ENCODE measurements around the gene CD52. TPM values are rescaled to one million over a fixed set of nuclear protein-coding genes. Genes with fewer than 3 reads are reported as not detected.

Gene CD52
- total RNA-seq, 1 experiment from 2014 or later = 2.0 TPM

GRCh38 chr1:26357121-26357602 is 39.4 kb downstream of the CD52 start:
- no TSS peak for BruUV-seq (replicated peaks)
- CTCF ChIA-PET = interaction anchor here (1.0 to 1.3 kb wide), 2 partner anchors 21 to 212 kb away, joined by 3 to 4 read pairs; no protein-coding TSS in a partner anchor
- Histone ChIP-seq H3K9me2 (ENCODE audit: insufficient read depth) (no peaks in the 10 kb centered on the region), H3K27me3 (ENCODE audit: insufficient read depth, low read length) (no peaks in the 10 kb centered on the region), H3K4me2 (ENCODE audit: low read length) (peak overlapping the region; percentile 50), H3K9me3 (ENCODE audit: control insufficient read depth in 1 of 2, insufficient read depth in 1 of 2, low read depth in 1 of 2, low read length in 2 of 2) (no peaks in the 10 kb centered on the region), H3K9ac (ENCODE audit: low read length) (no peak overlapping the region), H3K4me3 (replicated peaks in 1 of 2; ENCODE audit: low read depth in 1 of 2, low read length in 2 of 2) (no peak overlapping the region), H4K20me1 (ENCODE audit: insufficient read depth) (no peaks in the 10 kb centered on the region), H3K79me2 (ENCODE audit: insufficient read depth, low read length) (no peaks in the 10 kb centered on the region), H3K27ac (ENCODE audit: low read depth, low read length) (no peak overlapping the region), H3K36me3 (ENCODE audit: control insufficient read depth in 1 of 2, insufficient read depth in 2 of 2, low read length in 2 of 2) (no peaks in the 10 kb centered on the region), H2AFZ (ENCODE audit: low read depth, low read length, poor library complexity, severe bottlenecking) (no peak overlapping the region), H3K4me1 (ENCODE audit: control insufficient read depth in 1 of 2, insufficient read depth in 2 of 2, low read length in 2 of 2) (peaks cover 44 to 69% of the 10 kb centered on the region in 2 experiments)
- POLR2A ChIA-PET = no interaction called here
- ATAC-seq = peak; percentile 15; the same call in 1 of the 2 replicates
- TF ChIP-seq EZH2 (IDR thresholded peaks at IDR 0.05) = no peak
- no peak for TF ChIP-seq ZNF274 (IDR thresholded peaks at IDR 0.05; ENCODE audit: low read depth, low read length)
- TF ChIP-seq MAX (IDR thresholded peaks at IDR 0.05) = no peak
- TF ChIP-seq POLR2A (IDR thresholded peaks at IDR 0.05; ENCODE audit: borderline replicate concordance, extremely low read depth, insufficient read depth, insufficient read length) = no peak
- no peak for TF ChIP-seq SP1 (IDR thresholded peaks at IDR 0.05; ENCODE audit: low read depth)
- no peak for TF ChIP-seq SIN3A (IDR thresholded peaks at IDR 0.05; ENCODE audit: low read depth)
- no peak for TF ChIP-seq SRF (IDR thresholded peaks at IDR 0.05; ENCODE audit: low read depth)
- TF ChIP-seq CBX3 (IDR thresholded peaks at IDR 0.05; ENCODE audit: low read depth) = no peak
- no peak for TF ChIP-seq TCF7L2 (IDR thresholded peaks at IDR 0.05; ENCODE audit: borderline replicate concordance, extremely low read depth, insufficient read depth, insufficient read length)
- TF ChIP-seq FOSL1 (IDR thresholded peaks at IDR 0.05; ENCODE audit: low read depth) = no peak
- intact Hi-C loops (cut with micrococcal nuclease) = no loop called here
- no peak for DNase-seq (ENCODE audit: low read depth, low spot score)
- RAD21 ChIA-PET (ENCODE audit: low non-redundant PET in 1 of 2, low total read pairs in 2 of 2, uncharacterized antibody in 2 of 2, unreplicated experiment in 2 of 2) = no interaction called here
